KMS-11 (cell line): ENCODE data around the gene MAT1A.
"Not testable (repeated sequence)": the region's sequence is repeated elsewhere in the genome, so short reads cannot be mapped to it uniquely, and the experiment has no call there.

Experiments
- H2AFZ ChIP-seq: fragments of 200-600 bp; sonication (generic); 2 replicates; pipeline ENCODE4 v1.6.1; 2016; ENCODE audit warnings: antibody characterized with exemption, mixed run types, low read depth
- H3K27ac ChIP-seq: fragments of 200-600 bp; sonication (generic); 2 replicates; pipeline ENCODE4 v1.6.1; 2016; ENCODE audit warnings: mild to moderate bottlenecking, mixed run types
- H3K27me3 ChIP-seq: fragments of 200-600 bp; sonication (generic); 2 replicates; pipeline ENCODE4 v1.6.1; 2017; ENCODE audit warnings: mild to moderate bottlenecking, low read depth, mixed run types, moderate library complexity; ENCODE audit not compliant: insufficient read depth
- H3K36me3 ChIP-seq: fragments of 200-600 bp; sonication (generic); 2 replicates; pipeline ENCODE4 v1.6.1; 2017; ENCODE audit warnings: mild to moderate bottlenecking, mixed run types; ENCODE audit not compliant: insufficient read depth
- H3K4me1 ChIP-seq: fragments of 200-600 bp; sonication (generic); 2 replicates; pipeline ENCODE4 v1.6.1; 2016; ENCODE audit warnings: mild to moderate bottlenecking, low read depth, mixed run types; ENCODE audit not compliant: poor library complexity, severe bottlenecking
- H3K4me2 ChIP-seq: fragments of 200-600 bp; sonication (generic); 2 replicates; pipeline ENCODE4 v1.7.0; 2016; ENCODE audit warnings: mild to moderate bottlenecking, mixed run types
- H3K4me3 ChIP-seq: fragments of 200-600 bp; sonication (generic); IDR thresholded peaks from 2 replicates; pipeline ENCODE4 v1.6.1; 2017; ENCODE audit warnings: low read depth, low read length, mixed read lengths; ENCODE audit not compliant: insufficient read depth
- H3K79me2 ChIP-seq: fragments of 200-600 bp; sonication (generic); 2 replicates; pipeline ENCODE4 v1.6.1; 2016; ENCODE audit warnings: low read depth, mixed run types; ENCODE audit not compliant: insufficient read depth
- H3K9ac ChIP-seq: fragments of 200-600 bp; sonication (generic); 2 replicates; pipeline ENCODE4 v1.6.1; 2016; ENCODE audit warnings: mild to moderate bottlenecking, mixed run types
- H4K20me1 ChIP-seq: fragments of 200-600 bp; sonication (generic); 2 replicates; pipeline ENCODE4 v1.6.1; 2016; ENCODE audit warnings: mild to moderate bottlenecking, mixed run types; ENCODE audit not compliant: insufficient read depth
- TF ChIP-seq, protein P1 (sequence below): fragments of 200-600 bp; sonication (generic); conservative IDR thresholded peaks from 2 replicates; pipeline ENCODE4 v1.6.1; 2017; ENCODE audit warnings: low read depth, mild to moderate bottlenecking, antibody characterized with exemption, low read length, moderate library complexity, mixed read lengths

Gene MAT1A

GRCh38 chr10:80313523-80313922 is 24.1 kb upstream of the MAT1A start:
- no peak overlapping the region for H3K4me2 ChIP-seq
- no peaks in the 10 kb centered on the region for H3K27me3 ChIP-seq
- no peaks in the 10 kb centered on the region for H3K79me2 ChIP-seq

DNA sequence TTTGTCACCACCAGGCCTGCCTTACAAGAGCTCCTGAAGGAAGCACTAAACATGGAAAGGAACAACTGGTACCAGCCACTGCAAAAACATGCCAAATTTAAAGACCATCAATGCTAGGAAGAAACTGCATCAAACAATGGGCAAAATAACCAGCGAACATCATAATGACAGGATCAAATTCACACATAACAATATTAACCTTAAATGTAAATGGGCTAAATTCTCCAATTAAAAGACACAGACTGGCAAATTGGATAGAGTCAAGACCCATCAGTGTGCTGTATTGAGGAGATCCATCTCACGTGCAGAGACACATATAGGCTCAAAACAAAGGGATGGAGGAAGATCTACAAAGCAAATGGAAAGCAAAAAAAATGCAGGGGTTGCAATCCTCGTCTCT is 16.5 kb upstream of the MAT1A start:
- not testable (repeated sequence) for H3K4me2 ChIP-seq, H3K79me2 ChIP-seq, H4K20me1 ChIP-seq, H3K27me3 ChIP-seq, H3K36me3 ChIP-seq, H3K9ac ChIP-seq, H3K4me3 ChIP-seq, H2AFZ ChIP-seq, H3K4me1 ChIP-seq, H3K27ac ChIP-seq

More at GRCh38 chr10:80313523-80313922, 24.1 kb upstream of the MAT1A start:
- Histone ChIP-seq H3K27ac (no peak overlapping the region), H3K4me1 (no peaks in the 10 kb centered on the region), H2AFZ (no peak overlapping the region), H3K9ac (no peak overlapping the region), H3K36me3 (no peaks in the 10 kb centered on the region), H4K20me1 (no peaks in the 10 kb centered on the region), H3K4me3 (no peak overlapping the region)
- TF ChIP-seq, protein P1, sequence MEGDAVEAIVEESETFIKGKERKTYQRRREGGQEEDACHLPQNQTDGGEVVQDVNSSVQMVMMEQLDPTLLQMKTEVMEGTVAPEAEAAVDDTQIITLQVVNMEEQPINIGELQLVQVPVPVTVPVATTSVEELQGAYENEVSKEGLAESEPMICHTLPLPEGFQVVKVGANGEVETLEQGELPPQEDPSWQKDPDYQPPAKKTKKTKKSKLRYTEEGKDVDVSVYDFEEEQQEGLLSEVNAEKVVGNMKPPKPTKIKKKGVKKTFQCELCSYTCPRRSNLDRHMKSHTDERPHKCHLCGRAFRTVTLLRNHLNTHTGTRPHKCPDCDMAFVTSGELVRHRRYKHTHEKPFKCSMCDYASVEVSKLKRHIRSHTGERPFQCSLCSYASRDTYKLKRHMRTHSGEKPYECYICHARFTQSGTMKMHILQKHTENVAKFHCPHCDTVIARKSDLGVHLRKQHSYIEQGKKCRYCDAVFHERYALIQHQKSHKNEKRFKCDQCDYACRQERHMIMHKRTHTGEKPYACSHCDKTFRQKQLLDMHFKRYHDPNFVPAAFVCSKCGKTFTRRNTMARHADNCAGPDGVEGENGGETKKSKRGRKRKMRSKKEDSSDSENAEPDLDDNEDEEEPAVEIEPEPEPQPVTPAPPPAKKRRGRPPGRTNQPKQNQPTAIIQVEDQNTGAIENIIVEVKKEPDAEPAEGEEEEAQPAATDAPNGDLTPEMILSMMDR, result no peak

DNA sequence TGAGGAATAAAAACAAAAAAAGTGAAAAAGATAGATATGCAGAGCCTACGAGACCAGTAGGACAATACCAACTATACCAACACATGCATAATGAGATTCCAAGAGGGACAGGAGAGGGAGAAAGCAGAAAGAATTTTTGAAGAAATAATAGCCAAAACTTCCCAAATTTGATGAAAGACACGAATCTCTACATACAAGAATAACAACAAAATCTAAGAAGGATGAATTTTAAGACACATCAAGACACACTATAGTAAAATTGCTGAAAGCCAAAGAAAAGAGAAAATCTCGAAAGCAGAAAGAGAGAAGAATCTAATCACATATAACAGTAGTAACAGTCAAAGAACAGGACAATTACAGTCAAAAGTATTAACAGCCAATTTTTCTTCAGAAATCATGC is 7.5 kb upstream of the MAT1A start:
- Histone ChIP-seq H3K9ac (no peak overlapping the region), H3K27me3 (no peaks in the 10 kb centered on the region), H3K4me2 (no peak overlapping the region), H4K20me1 (no peaks in the 10 kb centered on the region), H2AFZ (no peak overlapping the region), H3K36me3 (no peaks in the 10 kb centered on the region), H3K79me2 (no peaks in the 10 kb centered on the region), H3K4me1 (no peaks in the 10 kb centered on the region), H3K27ac (no peak overlapping the region), H3K4me3 (no peak overlapping the region)
- TF ChIP-seq, protein P1, result no peak

GRCh38 chr10:80292607-80293239 is 3.3 kb upstream of the MAT1A start:
- no peak overlapping the region for H3K4me3 ChIP-seq
- no peaks in the 10 kb centered on the region for H4K20me1 ChIP-seq
- H3K4me2 ChIP-seq, result no peak overlapping the region
- H3K9ac ChIP-seq, result no peak overlapping the region
- H3K4me1 ChIP-seq, result no peaks in the 10 kb centered on the region
- H2AFZ ChIP-seq, result no peak overlapping the region
- H3K36me3 ChIP-seq, result no peaks in the 10 kb centered on the region
- H3K27me3 ChIP-seq, result no peaks in the 10 kb centered on the region
- TF ChIP-seq, protein P1, result no peak
- H3K79me2 ChIP-seq, result no peaks in the 10 kb centered on the region
- H3K27ac ChIP-seq, result no peak overlapping the region

- no peaks in the 10 kb centered on the region for H3K4me1 ChIP-seq
- no peak overlapping the region for H3K4me3 ChIP-seq
- H3K79me2 ChIP-seq, result no peaks in the 10 kb centered on the region
- no peaks in the 10 kb centered on the region for H3K27me3 ChIP-seq
- no peaks in the 10 kb centered on the region for H3K36me3 ChIP-seq
- H3K27ac ChIP-seq, result no peak overlapping the region
- no peak overlapping the region for H2AFZ ChIP-seq
- H4K20me1 ChIP-seq, result no peaks in the 10 kb centered on the region
- H3K4me2 ChIP-seq, result no peak overlapping the region
- H3K9ac ChIP-seq, result no peak overlapping the region
- TF ChIP-seq, protein P1, result no peak
Observed at GRCh38 chr10:80290474-80291220, 1.2 kb upstream of the MAT1A start.
